CD4-positive, alpha-beta T cell (primary cell): Measurements from ENCODE around the gene GPR158. TPM values are rescaled to one million over a fixed set of nuclear protein-coding genes. Genes with fewer than 3 reads are reported as not detected.

ENCODE experiments used
- ATAC-seq: fragments of 200-7000 bp; cut with Tn5 transposase; one replicate; pipeline ENCODE4 v1.10.0; 2022; ENCODE audit warnings: mild to moderate bottlenecking; ENCODE audit not compliant: poor library complexity
- CTCF ChIA-PET: fragments of 350-600 bp; sonication (Branson Sonifier 250); formaldehyde crosslinking; loops from one replicate; lab custom pipeline; 2021; ENCODE audit warnings: antibody characterized with exemption, inconsistent platforms; lab: Charles Lee
- POLR2A ChIA-PET: fragments of 350-600 bp; sonication (Branson Sonifier 250); formaldehyde crosslinking; loops from one replicate; lab custom pipeline; 2021; ENCODE audit warnings: antibody characterized with exemption, inconsistent platforms; lab: Charles Lee
- DNase-seq, 14 experiments: peaks; one replicate each; pipeline ENCODE4 v3.0.0-alpha.2; 2013 to 2020; ENCODE audit warnings: mixed read lengths in 2 of 14
- H3K27ac ChIP-seq, 2 donors: one replicate each; pipeline versions ENCODE4 v1.5.1 to v1.7.0; 2013; ENCODE audit warnings: low read length in 2 of 2, low read depth in 1 of 2, mild to moderate bottlenecking in 1 of 2
- H3K27me3 ChIP-seq, 2 experiments: 1 replicate in 1 of 2; 2 replicates in 1 of 2; pipeline versions ENCODE4 v1.6.1 to v1.7.0; 2013; ENCODE audit warnings: low read length in 2 of 2, control low read depth in 1 of 2, mild to moderate bottlenecking in 1 of 2, moderate library complexity in 1 of 2; ENCODE audit not compliant: insufficient read depth in 2 of 2, control insufficient read depth in 1 of 2
- H3K36me3 ChIP-seq: one replicate; pipeline ENCODE4 v1.6.1; 2013; ENCODE audit warnings: low read length, control low read depth; ENCODE audit not compliant: insufficient read depth
- H3K4me1 ChIP-seq: one replicate; pipeline ENCODE4 v1.6.1; 2013; ENCODE audit warnings: low read length, control low read depth; ENCODE audit not compliant: insufficient read depth
- H3K4me3 ChIP-seq: one replicate; pipeline ENCODE4 v1.5.1; 2013; ENCODE audit warnings: mild to moderate bottlenecking, low read length, moderate library complexity
- H3K9me3 ChIP-seq, 2 experiments: 1 replicate in 1 of 2; 2 replicates in 1 of 2; pipeline versions ENCODE4 v1.6.1 to v1.7.0; 2013; ENCODE audit warnings: low read length in 2 of 2, mild to moderate bottlenecking in 2 of 2, control low read depth in 1 of 2, moderate library complexity in 1 of 2; ENCODE audit not compliant: control insufficient read depth in 1 of 2, insufficient read depth in 1 of 2
- H3K27ac Mint-ChIP-seq: one replicate; pipeline ENCODE4 v1.8.0; 2020; ENCODE audit warnings: mixed read lengths
- H3K27me3 Mint-ChIP-seq: one replicate; pipeline ENCODE4 v1.8.0; 2021; ENCODE audit warnings: mixed read lengths
- H3K36me3 Mint-ChIP-seq: one replicate; pipeline ENCODE4 v1.8.0; 2021; ENCODE audit warnings: low read depth, mixed read lengths
- H3K4me1 Mint-ChIP-seq: one replicate; pipeline ENCODE4 v1.8.0; 2021; ENCODE audit warnings: low read depth, mixed read lengths
- H3K4me3 Mint-ChIP-seq: one replicate; pipeline ENCODE4 v1.8.0; 2020; ENCODE audit warnings: mild to moderate bottlenecking, mixed read lengths
- H3K9me3 Mint-ChIP-seq: one replicate; pipeline ENCODE4 v1.8.0; 2020; ENCODE audit warnings: mixed read lengths
- CTCF ChIP-seq: fragments of 200-600 bp; IDR thresholded peaks from one replicate; pipeline ENCODE4 v1.8.0; 2022; ENCODE audit warnings: antibody characterized with exemption, mild to moderate bottlenecking
- intact Hi-C, 2 experiments: fragments of 100-400 bp; cut with DNase I in 1 of 2; cut with micrococcal nuclease in 1 of 2; formaldehyde crosslinking; loops; one replicate each; pipeline versions ENCODE4 v1.15.1 to v1.9.0; 2023 to 2025; cut with DNase I, micrococcal nuclease
- total RNA-seq, 174 experiments: library from RNA in 2 of 174; stranded (reverse) in 2 of 174; gene quantifications; one replicate each; pipeline ENCODE4 v1.2.3 and lab custom pipeline; 2021 to 2026

GPR158 gene
- total RNA-seq, 2 experiments from 2014 or later, result not detected

DNA sequence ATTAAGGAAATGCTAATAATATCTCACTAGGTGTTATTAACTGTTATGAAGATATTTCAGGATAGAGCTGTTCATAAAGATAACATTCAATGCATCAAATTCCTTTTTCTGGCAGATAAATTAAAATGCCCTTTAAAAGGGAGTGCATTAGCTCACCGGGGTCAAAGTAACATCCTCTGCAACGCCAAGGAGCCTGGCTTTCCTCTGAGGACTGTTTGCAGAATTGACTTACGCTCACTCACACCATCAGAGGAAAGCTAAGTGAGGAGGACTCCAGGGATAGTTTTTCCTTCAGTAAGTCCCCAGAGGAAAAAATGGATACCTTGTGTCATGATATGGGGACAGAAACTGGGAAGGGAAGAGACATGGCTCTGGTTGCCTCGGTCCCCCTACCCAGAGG lies 45.2 kb upstream of the GPR158 start:
- intact Hi-C loops, result no loop called here
- H3K27ac Mint-ChIP-seq, result no peak overlapping the region
- H3K27me3 ChIP-seq, result peaks cover 7 to 8% of the 10 kb centered on the region in 2 experiments
- H3K4me1 ChIP-seq, result no peaks in the 10 kb centered on the region
- TF ChIP-seq CTCF, result no peak
- no peak overlapping the region for H3K4me3 Mint-ChIP-seq
- H3K9me3 ChIP-seq, result peaks cover 0 to 11% of the 10 kb centered on the region in 2 experiments
- H3K36me3 Mint-ChIP-seq, result no peaks in the 10 kb centered on the region
- no peaks in the 10 kb centered on the region for H3K36me3 ChIP-seq
- H3K27ac ChIP-seq, result no peak overlapping the region
- CTCF ChIA-PET, result no interaction called here
- ATAC-seq, result no peak
- H3K4me1 Mint-ChIP-seq, result no peaks in the 10 kb centered on the region
- H3K4me3 ChIP-seq, result no peak overlapping the region
- POLR2A ChIA-PET, result interaction anchor here (0.6 kb wide), 1 partner anchor 10 kb away, joined by 3 read pairs; no protein-coding TSS in a partner anchor
- peaks cover 6% of the 10 kb centered on the region for H3K9me3 Mint-ChIP-seq
- H3K27me3 Mint-ChIP-seq, result peaks cover 32% of the 10 kb centered on the region
- no peak for DNase-seq

- Histone ChIP-seq H3K4me3 (no peak overlapping the region), H3K36me3 (no peaks in the 10 kb centered on the region), H3K9me3 (peaks cover 0 to 8% of the 10 kb centered on the region in 2 experiments), H3K27ac (no peak overlapping the region), H3K4me1 (no peaks in the 10 kb centered on the region), H3K27me3 (peaks cover 3 to 7% of the 10 kb centered on the region in 2 experiments)
- POLR2A ChIA-PET, result no interaction called here
- DNase-seq (no peak), ATAC-seq (no peak)
- Mint-ChIP-seq H3K9me3 (peaks cover 9% of the 10 kb centered on the region), H3K27ac (no peak overlapping the region), H3K27me3 (peaks cover 32% of the 10 kb centered on the region), H3K4me3 (no peak overlapping the region), H3K4me1 (no peaks in the 10 kb centered on the region), H3K36me3 (no peaks in the 10 kb centered on the region)
- no peak for TF ChIP-seq CTCF
- intact Hi-C loops, result no loop called here
- CTCF ChIA-PET, result no interaction called here
Observed at GRCh38 chr10:25130906-25131305, 43.9 kb upstream of the GPR158 start.

DNA sequence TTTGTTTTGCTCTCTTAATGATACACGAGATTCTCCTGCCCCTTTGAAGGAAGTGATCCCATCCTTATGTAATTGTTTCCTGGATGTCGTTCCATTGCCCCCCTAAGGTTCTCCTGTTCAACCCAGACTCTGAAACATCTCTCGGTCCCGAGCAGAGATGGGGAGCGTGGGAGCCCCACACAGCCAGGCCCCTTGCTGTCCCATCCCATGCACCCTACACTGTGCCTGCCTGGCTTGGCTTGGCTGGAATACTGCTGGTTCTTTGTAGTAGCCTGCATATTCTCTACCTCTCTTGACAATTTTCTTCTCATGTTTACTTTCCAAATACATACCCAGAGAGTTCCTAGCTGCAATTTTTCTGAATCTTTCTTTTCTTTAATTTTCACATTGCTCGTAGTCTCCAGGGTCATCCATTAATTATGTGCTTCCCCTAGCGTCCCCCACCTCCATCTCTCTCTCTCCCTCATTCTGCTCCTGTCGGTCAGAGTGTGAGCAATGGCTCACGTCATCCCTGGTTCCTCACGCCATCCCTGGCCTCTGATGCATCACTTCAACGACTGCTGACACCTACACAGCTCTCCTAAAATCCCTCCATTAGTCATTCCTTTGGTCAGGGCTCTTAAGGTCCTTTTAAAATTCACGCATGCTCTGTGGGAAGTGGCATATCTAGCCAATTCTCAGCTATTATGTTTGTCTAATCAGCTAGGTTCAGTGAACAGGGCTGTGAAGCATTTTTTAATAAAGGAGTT lies 32.5 kb upstream of the GPR158 start:
- H3K4me3 ChIP-seq, result no peak overlapping the region
- H3K27me3 ChIP-seq, result no peaks in the 10 kb centered on the region
- DNase-seq, result no peak
- Mint-ChIP-seq H3K4me1 (no peaks in the 10 kb centered on the region), H3K27ac (no peak overlapping the region), H3K9me3 (peaks cover 7% of the 10 kb centered on the region), H3K36me3 (no peaks in the 10 kb centered on the region), H3K4me3 (no peak overlapping the region), H3K27me3 (no peaks in the 10 kb centered on the region)
- no peak for ATAC-seq
- H3K4me1 ChIP-seq, result no peaks in the 10 kb centered on the region
- no peaks in the 10 kb centered on the region for H3K36me3 ChIP-seq
- H3K27ac ChIP-seq, result no peak overlapping the region
- CTCF ChIA-PET, result interaction anchor here (0.6 kb wide), 1 partner anchor 24 kb away, joined by 3 read pairs; no protein-coding TSS in a partner anchor
- no peak for TF ChIP-seq CTCF
- no peaks in the 10 kb centered on the region for H3K9me3 ChIP-seq
- intact Hi-C loops, result no loop called here
- POLR2A ChIA-PET, result no interaction called here
